Right lobe of liver (tissue), 6 donors: ENCODE measurements around the gene DYNC1LI2. TPM values are rescaled to one million over a fixed set of nuclear protein-coding genes. Genes with fewer than 3 reads are reported as not detected.

Source experiments
- ATAC-seq, 4 donors: fragments of 200-7000 bp; cut with Tn5 transposase; one replicate each; pipeline ENCODE4 v1.9.1; 2020; ENCODE audit warnings: mild to moderate bottlenecking in 4 of 4, moderate library complexity in 4 of 4
- DNase-seq, 3 donors: peaks; one replicate each; pipeline ENCODE4 v3.0.0-alpha.2; 2020
- H3K27ac ChIP-seq, 3 donors: fragments of 200-600 bp; one replicate each; pipeline ENCODE4 v1.8.0; 2022
- H3K27me3 ChIP-seq, 2 donors: fragments of 200-600 bp; one replicate each; pipeline ENCODE4 v1.8.0; 2022
- H3K36me3 ChIP-seq, 4 donors: fragments of 200-600 bp; sonication (generic) in 1 of 4; one replicate each; pipeline versions ENCODE4 v1.5.1 to v1.8.0; 2017 to 2022; ENCODE audit warnings: control low read depth in 1 of 4
- H3K4me1 ChIP-seq, 4 donors: fragments of 200-600 bp; sonication (generic) in 1 of 4; one replicate each; pipeline versions ENCODE4 v1.5.1 to v1.8.0; 2017 to 2022; ENCODE audit warnings: control low read depth in 1 of 4
- H3K4me3 ChIP-seq, 3 donors: fragments of 200-600 bp; one replicate each; pipeline ENCODE4 v1.8.0; 2022
- H3K9me3 ChIP-seq, 4 donors: fragments of 200-600 bp; sonication (generic) in 1 of 4; one replicate each; pipeline versions ENCODE4 v1.5.1 to v1.8.0; 2017 to 2022; ENCODE audit warnings: control low read depth in 1 of 4
- CTCF ChIP-seq, 4 donors: fragments of 200-600 bp in 3 of 4; fragments of 450-650 bp in 1 of 4; IDR thresholded peaks; one replicate each; pipeline versions ENCODE4 v1.5.1 to v1.8.0; 2016 to 2022; ENCODE audit warnings: antibody characterized with exemption in 4 of 4, mild to moderate bottlenecking in 2 of 4
- POLR2A ChIP-seq: fragments of 450-650 bp; IDR thresholded peaks from one replicate; pipeline ENCODE4 v1.6.1; 2017; ENCODE audit warnings: antibody characterized with exemption, mild to moderate bottlenecking
- WGBS: methylation state at CpG from one replicate; pipeline ENCODE4 v1.1.6; 2018; ENCODE audit warnings: low coverage, low lambda C conversion rate; ENCODE audit not compliant: insufficient coverage; ENCODE audit errors: missing lambda C conversion rate; 5-methylcytosine and 5-hydroxymethylcytosine counted together
- intact Hi-C, 2 donors: fragments of 100-400 bp; cut with DNase I; formaldehyde crosslinking; loops; one replicate each; pipeline versions ENCODE4 v1.11.2 to v1.14.1; 2022
- total RNA-seq, 6 experiments: library from RNA; depleted of rRNA in 2 of 6; stranded (reverse); fragments of >200 nt in 2 of 6; fragmentation: NEBNext Ultra II Directional in 3 of 6; extraction: Animal tissue kit (Norgen Biotek cat#: 25700) in 3 of 6; gene quantifications; one replicate each; pipeline versions ENCODE4 v1.1.0 to v1.2.4, GENCODE V29; 2016 to 2023
- donor health status: DM: no; HTN: yes; CAD: no.
- donor health status: DM: no; HTN: no; CAD: no.
- donor health status: DM: no; HTN: no; CAD: no.
- donor health status: DM: no; HTN: yes; CAD: no.
- donor health status: DM: no; HTN: yes; CAD: no.

The DYNC1LI2 gene
- total RNA-seq, 6 experiments from 2014 or later, result 30.5 to 44.1 (median 37.9) TPM

- Histone ChIP-seq H3K4me1 (no peaks in the 10 kb centered on the region), H3K9me3 (no peaks in the 10 kb centered on the region), H3K27ac (no peak overlapping the region), H3K4me3 (no peak overlapping the region), H3K36me3 (no peaks in the 10 kb centered on the region), H3K27me3 (no peaks in the 10 kb centered on the region)
- TF ChIP-seq CTCF (IDR thresholded peaks at IDR 0.05), result no peak
- no peak for TF ChIP-seq POLR2A
- ATAC-seq (no peak), DNase-seq (no peak)
- 85% methylated on average over 1 of the region's 1 CpG for WGBS
- intact Hi-C loops, result no loop called here
These were observed 69.1 kb downstream of the DYNC1LI2 start for GRCh38 chr16:66682271-66682670.

GRCh38 chr16:66681676-66682075 is 69.7 kb downstream of the DYNC1LI2 start:
- DNase-seq (peak in 1 of 3 donors; percentile 6), ATAC-seq (no peak)
- H3K4me1 ChIP-seq, result no peaks in the 10 kb centered on the region
- H3K27ac ChIP-seq, result no peak overlapping the region
- no peaks in the 10 kb centered on the region for H3K9me3 ChIP-seq
- intact Hi-C loops, result no loop called here
- WGBS, result 100% methylated on average over 3 of the region's 4 CpGs
- H3K27me3 ChIP-seq, result no peaks in the 10 kb centered on the region
- H3K4me3 ChIP-seq, result no peak overlapping the region
- TF ChIP-seq POLR2A, result no peak
- TF ChIP-seq CTCF (IDR thresholded peaks at IDR 0.05), result no peak
- H3K36me3 ChIP-seq, result no peaks in the 10 kb centered on the region

- ATAC-seq, result no peak
- intact Hi-C loops, result loop anchor here in 1 of 2 donors (10.0 kb wide), 1 partner anchor 46 kb away; no protein-coding TSS in a partner anchor
- no peak for TF ChIP-seq CTCF (IDR thresholded peaks at IDR 0.05)
- no peak for TF ChIP-seq POLR2A
These were observed 73.1 kb downstream of the DYNC1LI2 start for GRCh38 chr16:66678337-66678736.

GRCh38 chr16:66677836-66678235 is 73.6 kb downstream of the DYNC1LI2 start:
- no peaks in the 10 kb centered on the region for H3K9me3 ChIP-seq
- DNase-seq (peak in 1 of 3 donors; percentile 14), ATAC-seq (no peak)
- no peaks in the 10 kb centered on the region for H3K27me3 ChIP-seq
- WGBS, result 75% methylated on average over 4 of the region's 6 CpGs
- no peaks in the 10 kb centered on the region for H3K4me1 ChIP-seq
- no peak overlapping the region for H3K4me3 ChIP-seq
- no peaks in the 10 kb centered on the region for H3K36me3 ChIP-seq
- intact Hi-C loops, result loop anchor here in 1 of 2 donors (10.0 kb wide), 1 partner anchor 47 kb away; no protein-coding TSS in a partner anchor
- no peak overlapping the region for H3K27ac ChIP-seq
- TF ChIP-seq POLR2A (no peak), CTCF (IDR thresholded peaks at IDR 0.05) (no peak)

More at GRCh38 chr16:66678337-66678736, 73.1 kb downstream of the DYNC1LI2 start:
- Histone ChIP-seq H3K36me3 (no peaks in the 10 kb centered on the region), H3K4me1 (no peaks in the 10 kb centered on the region), H3K27ac (no peak overlapping the region), H3K4me3 (no peak overlapping the region), H3K9me3 (no peaks in the 10 kb centered on the region), H3K27me3 (no peaks in the 10 kb centered on the region)
- 66% methylated on average over 2 of the region's 2 CpGs for WGBS
- DNase-seq, result no peak

GRCh38 chr16:66677179-66677578 is 74.2 kb downstream of the DYNC1LI2 start:
- peak in 1 of 3 donors; percentile 33 for DNase-seq
- H3K27me3 ChIP-seq, result no peaks in the 10 kb centered on the region
- no peaks in the 10 kb centered on the region for H3K9me3 ChIP-seq
- no peaks in the 10 kb centered on the region for H3K4me1 ChIP-seq
- no peak overlapping the region for H3K4me3 ChIP-seq
- no peak for ATAC-seq
- intact Hi-C loops, result loop anchor here in 1 of 2 donors (10.0 kb wide), 1 partner anchor 48 kb away; no protein-coding TSS in a partner anchor
- 81% methylated on average over 7 of the region's 7 CpGs for WGBS
- H3K36me3 ChIP-seq, result no peaks in the 10 kb centered on the region
- TF ChIP-seq CTCF (IDR thresholded peaks at IDR 0.05) (no peak), POLR2A (no peak)
- H3K27ac ChIP-seq, result no peak overlapping the region
